Stimulated activated CD8-positive, alpha-beta memory T cell treated with anti-CD3 and anti-CD28 coated beads, Interleukin-2, amount 100 ng/mL, for 1 hour (primary cell): ENCODE results near the gene MAD1L1.
"Not testable (repeated sequence)": the region's sequence is repeated elsewhere in the genome, so short reads cannot be mapped to it uniquely, and the experiment has no call there.

Experiments
- DNase-seq, 2 donors: peaks; one replicate each; pipeline ENCODE4 v3.0.0-alpha.2; 2020; ENCODE audit warnings: low read depth in 2 of 2

Gene MAD1L1

GRCh38 chr7:1823376-1824150, 409.2 kb downstream of the MAD1L1 start:
- no peak for DNase-seq

DNA sequence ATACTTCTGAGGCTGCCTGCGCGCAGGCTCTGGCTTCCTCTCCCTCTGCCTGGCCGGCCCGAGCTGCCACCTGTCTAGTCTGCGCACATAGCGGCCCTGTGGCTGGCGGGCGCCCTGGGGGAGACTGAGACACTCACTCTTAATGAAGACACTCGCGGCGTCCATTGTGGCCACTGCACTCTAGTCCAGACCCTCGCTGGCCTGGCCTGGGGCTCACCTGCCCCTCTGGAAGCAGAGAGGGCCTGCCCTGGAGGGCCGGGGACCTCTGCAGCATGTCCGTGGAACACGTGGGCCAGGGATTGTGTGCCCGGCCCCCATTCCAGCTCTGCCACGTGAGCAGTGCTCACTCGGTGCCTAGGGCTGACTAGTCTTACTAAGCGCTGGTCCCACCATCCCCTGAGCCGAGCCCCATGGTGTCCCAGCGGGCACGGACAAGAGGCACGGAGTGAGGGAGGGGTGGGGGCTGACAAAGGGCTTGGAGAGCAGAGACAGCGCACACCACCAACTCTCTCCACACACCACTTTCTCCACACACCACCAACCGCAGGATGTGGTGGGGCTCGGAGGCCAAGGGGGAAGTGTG, 413.4 kb downstream of the MAD1L1 start:
- DNase-seq, result no peak

GRCh38 chr7:1818575-1819258, 414.0 kb downstream of the MAD1L1 start:
- DNase-seq, result no peak

- no peak for DNase-seq
Observed at GRCh38 chr7:1817061-1817712, 415.6 kb downstream of the MAD1L1 start.

DNA sequence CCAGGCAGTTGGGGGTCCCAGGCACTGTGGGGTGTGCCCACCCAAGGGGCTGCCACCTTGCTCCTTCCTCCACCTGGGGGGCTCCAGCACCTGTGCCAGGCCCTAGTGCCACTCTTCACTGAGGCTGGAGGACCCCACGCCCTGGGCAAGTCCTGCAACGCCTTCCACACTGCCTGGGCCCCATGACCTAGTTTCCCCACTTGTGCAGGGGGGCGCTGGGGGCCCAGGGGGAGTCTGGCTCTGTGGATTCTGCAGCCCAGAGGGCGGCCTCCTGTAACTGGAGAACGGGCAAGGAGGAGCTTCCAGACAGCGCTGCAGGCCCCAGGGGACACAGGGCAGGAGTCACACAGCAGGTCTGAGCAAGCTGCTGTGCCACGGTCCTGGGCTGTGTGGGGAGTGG, 416.3 kb downstream of the MAD1L1 start:
- not testable (repeated sequence) for DNase-seq

GRCh38 chr7:1815551-1816281, 417.0 kb downstream of the MAD1L1 start:
- DNase-seq, result not testable (repeated sequence)

DNA sequence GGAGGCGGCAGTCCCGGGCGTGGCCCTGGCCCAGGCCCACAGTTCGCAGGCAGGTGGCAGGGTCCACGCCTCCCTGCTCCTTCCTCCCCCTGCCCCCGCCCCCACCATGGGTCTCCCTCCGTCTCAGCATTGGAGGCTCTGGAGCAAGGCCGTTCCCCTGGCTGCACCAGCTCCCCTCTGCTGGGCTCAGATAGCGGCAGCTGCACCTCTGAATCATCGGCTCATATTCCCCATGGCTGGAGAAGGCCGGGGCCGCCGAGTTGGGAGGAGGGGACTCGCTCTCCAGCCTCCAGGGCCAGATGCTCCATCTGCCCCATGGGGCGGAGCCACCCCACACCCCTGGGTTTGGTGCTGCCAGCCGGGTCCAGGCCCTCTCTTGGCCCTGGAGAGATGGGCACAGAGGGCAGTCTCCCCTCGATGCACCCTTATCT, 417.7 kb downstream of the MAD1L1 start:
- DNase-seq, result no peak

GRCh38 chr7:1814089-1814811, 418.5 kb downstream of the MAD1L1 start:
- no peak for DNase-seq

DNA sequence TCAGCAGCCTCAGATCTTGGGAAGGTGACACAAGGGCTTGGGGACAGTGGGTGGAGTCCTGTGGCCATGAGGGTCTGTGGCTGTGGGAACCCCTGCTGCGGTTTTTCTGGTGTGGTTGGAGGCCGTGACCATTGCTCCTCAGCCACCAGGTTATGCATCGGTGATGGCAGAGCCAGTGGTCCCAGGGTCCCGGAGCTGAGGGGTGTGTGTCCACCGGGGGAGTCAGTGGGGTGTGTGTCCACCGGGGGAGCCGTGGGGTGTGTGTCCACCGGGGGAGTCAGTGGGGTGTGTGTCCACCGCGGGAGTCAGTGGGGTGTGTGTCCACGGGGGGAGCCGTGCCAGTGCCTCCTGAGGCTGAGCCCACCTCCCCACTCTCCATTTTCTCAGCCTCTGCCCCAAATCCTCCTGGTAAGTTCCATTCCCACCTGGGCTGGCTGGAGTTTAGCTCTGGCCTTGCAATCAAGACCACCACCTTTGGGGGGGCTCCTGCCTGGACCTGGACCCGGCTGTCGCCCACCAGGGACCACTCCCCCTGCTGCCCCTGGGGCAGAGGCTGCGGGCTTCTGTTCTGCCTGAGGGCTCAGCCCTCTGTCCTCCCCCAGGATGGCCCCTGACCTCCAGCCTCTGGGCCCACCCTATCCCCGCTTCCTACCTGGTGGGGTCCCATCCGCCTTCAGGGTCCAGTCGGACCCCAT, 419.2 kb downstream of the MAD1L1 start:
- no peak for DNase-seq

- DNase-seq, result no peak
Observed at GRCh38 chr7:1812509-1813393, 420.0 kb downstream of the MAD1L1 start.

DNA sequence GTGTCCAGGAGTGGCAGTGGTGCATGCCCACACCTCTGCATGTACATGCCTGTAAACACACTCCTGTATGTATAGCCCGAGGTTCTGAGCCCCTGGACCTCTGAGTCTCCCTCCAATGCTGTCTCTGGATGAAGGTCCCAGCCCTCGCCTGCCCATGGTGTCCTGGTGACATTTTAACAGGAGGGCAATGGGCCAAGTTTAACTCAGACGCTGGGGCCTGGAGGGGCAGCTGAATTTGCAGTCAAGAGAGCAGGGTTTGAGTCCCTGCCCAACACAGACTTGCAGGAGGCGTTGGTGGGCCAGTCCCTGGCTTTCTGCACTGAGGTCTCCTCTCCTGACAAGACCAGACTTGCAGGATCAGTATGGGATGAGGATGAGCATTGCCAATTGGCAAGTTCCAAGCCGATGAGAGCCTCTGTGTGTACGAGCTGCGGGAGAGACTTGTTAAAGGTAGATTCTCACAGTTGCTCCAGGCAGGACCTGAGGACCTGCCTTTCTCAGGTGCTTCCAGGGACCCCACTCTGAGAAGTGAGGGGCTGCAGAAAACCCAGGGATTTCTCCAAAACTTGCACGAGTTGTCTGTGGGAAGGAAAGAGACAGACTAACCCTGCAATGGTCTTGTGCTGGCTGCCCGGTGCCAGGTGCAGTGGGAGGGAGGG, 420.8 kb downstream of the MAD1L1 start:
- DNase-seq, result no peak

- no peak for DNase-seq
Observed at GRCh38 chr7:1810961-1811849, 421.5 kb downstream of the MAD1L1 start.

DNA sequence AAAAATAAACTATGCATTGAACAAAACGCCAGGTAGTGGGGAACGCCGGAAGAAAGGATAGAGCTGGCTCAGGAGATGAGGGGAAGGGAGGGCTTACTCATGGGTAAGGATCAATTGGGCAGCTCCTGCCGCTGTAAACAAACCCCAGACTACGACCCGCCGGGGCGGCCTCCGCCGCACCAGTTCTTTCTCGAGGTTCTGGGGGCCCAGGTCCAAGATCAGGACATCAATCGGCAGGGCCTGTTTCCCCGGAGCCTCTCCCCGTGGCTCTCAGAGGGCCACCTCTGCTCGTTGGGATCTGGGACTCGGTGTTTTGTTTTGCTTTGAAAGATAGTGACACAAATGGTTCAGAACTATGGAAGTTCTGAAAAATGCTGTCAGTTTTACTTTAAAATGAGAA, 422.2 kb downstream of the MAD1L1 start:
- no peak for DNase-seq

DNA sequence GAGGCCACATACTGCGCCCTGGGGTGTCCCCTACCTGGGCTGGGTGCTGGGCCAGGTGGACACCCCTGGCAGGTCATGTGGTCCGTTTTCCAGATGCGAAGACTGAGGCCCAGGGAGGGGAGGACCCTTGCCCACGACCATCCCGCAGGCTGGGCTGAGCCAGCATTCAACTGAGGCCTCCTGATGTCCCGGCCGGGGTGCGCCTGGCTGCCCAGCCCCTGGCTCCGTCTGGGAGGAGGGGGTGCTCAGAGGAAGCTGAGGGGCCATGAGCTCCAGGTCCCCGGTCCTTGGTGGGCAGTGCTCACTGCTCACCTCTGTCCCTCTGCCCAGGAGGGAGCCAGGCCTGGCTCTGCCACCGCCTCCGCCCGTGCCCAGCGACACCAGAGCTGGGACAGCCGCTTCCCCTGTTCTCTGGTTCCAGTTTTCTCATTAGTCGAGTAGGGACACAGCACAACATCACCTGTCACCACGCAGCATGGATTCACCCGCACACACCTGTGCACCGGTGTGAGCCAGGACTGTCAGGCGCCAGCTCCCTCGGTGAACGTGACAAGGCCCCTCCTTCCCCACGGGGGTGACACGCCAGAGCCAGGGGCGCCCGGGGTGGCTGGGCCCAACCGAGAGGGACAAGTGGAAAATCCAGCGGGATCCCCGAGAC, 423.0 kb downstream of the MAD1L1 start:
- no peak for DNase-seq

GRCh38 chr7:1809070-1809469, 423.7 kb downstream of the MAD1L1 start:
- no peak for DNase-seq

- DNase-seq, result no peak
Observed at GRCh38 chr7:1807821-1808600, 424.7 kb downstream of the MAD1L1 start.

GRCh38 chr7:1806354-1806753, 426.4 kb downstream of the MAD1L1 start:
- no peak for DNase-seq
